ENCODE results near the gene GPR6. TPM values are rescaled to one million over a fixed set of nuclear protein-coding genes. Genes with fewer than 3 reads are reported as not detected.

The GPR6 gene
- polyA plus RNA-seq, 1 donor, result not detected

Other genes starting within 250 kb of the GPR6 start
- 11.2 TPM for gene WASF1, start 201.4 kb downstream of the GPR6 start, polyA plus RNA-seq
- 18.1 TPM for gene CDC40, start 202.1 kb downstream of the GPR6 start, polyA plus RNA-seq